Measurements from ENCODE around the gene TNKS1BP1. TPM values are rescaled to one million over a fixed set of nuclear protein-coding genes. Genes with fewer than 3 reads are reported as not detected.

Gene TNKS1BP1
- total RNA-seq, 2 experiments from 2014 or later, result 12.9 to 13.2 TPM

DNA sequence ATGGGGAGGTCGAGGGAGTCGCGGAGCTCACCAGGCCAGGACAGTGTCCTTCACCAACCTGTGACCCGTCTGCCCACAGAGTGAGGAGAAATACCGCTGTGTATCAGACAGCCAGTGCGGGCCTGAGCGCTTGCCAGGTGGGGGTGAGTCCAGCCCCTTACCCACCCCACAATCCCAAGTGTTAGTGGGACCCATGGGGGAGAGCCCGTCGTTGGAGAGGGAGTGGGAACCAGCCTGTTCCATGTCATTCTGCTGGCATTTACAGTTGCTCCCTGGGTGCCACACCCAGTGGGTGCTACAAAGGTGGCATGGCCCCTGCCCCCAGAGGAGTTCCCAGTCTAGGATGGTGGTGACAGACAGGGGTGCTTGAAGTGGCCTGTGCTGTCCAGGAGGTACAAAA is 22.6 kb upstream of the TNKS1BP1 start:
- Histone ChIP-seq H3K4me3 (ENCODE audit: low read length) (no peak overlapping the region), H3K4me1 (ENCODE audit: insufficient read depth, low read length) (peaks cover 12% of the 10 kb centered on the region), H3K27me3 (ENCODE audit: control insufficient read depth in 1 of 2, insufficient read depth in 2 of 2, low read length in 2 of 2) (peaks cover 0 to 3% of the 10 kb centered on the region in 2 experiments), H3K9me3 (ENCODE audit: control insufficient read depth in 1 of 2, insufficient read depth in 1 of 2, low read length in 2 of 2) (no peaks in the 10 kb centered on the region), H3K27ac (ENCODE audit: low read depth in 1 of 2, low read length in 2 of 2) (no peak overlapping the region), H3K36me3 (ENCODE audit: insufficient read depth, low read length) (no peaks in the 10 kb centered on the region)
- ChIA-PET CTCF (no interaction called here), POLR2A (no interaction called here)
- DNase-seq (no peak), ATAC-seq (ENCODE audit: poor library complexity) (no peak)
- TF ChIP-seq, protein P1, sequence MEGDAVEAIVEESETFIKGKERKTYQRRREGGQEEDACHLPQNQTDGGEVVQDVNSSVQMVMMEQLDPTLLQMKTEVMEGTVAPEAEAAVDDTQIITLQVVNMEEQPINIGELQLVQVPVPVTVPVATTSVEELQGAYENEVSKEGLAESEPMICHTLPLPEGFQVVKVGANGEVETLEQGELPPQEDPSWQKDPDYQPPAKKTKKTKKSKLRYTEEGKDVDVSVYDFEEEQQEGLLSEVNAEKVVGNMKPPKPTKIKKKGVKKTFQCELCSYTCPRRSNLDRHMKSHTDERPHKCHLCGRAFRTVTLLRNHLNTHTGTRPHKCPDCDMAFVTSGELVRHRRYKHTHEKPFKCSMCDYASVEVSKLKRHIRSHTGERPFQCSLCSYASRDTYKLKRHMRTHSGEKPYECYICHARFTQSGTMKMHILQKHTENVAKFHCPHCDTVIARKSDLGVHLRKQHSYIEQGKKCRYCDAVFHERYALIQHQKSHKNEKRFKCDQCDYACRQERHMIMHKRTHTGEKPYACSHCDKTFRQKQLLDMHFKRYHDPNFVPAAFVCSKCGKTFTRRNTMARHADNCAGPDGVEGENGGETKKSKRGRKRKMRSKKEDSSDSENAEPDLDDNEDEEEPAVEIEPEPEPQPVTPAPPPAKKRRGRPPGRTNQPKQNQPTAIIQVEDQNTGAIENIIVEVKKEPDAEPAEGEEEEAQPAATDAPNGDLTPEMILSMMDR (IDR thresholded peaks at IDR 0.05), result no peak
- Mint-ChIP-seq H3K4me1 (ENCODE audit: low read depth) (peaks cover 4% of the 10 kb centered on the region), H3K27ac (no peak overlapping the region), H3K9me3 (no peaks in the 10 kb centered on the region), H3K4me3 (no peak overlapping the region), H3K36me3 (ENCODE audit: low read depth) (no peaks in the 10 kb centered on the region), H3K27me3 (peaks cover 5% of the 10 kb centered on the region)
- intact Hi-C loops (cut with DNase I, micrococcal nuclease), result loop anchor here (2.0 to 10.0 kb wide), 5 partner anchors 80 to 1440 kb away; partner anchors contain the start of gene SLC43A3 (in 1 of the 2)

DNA sequence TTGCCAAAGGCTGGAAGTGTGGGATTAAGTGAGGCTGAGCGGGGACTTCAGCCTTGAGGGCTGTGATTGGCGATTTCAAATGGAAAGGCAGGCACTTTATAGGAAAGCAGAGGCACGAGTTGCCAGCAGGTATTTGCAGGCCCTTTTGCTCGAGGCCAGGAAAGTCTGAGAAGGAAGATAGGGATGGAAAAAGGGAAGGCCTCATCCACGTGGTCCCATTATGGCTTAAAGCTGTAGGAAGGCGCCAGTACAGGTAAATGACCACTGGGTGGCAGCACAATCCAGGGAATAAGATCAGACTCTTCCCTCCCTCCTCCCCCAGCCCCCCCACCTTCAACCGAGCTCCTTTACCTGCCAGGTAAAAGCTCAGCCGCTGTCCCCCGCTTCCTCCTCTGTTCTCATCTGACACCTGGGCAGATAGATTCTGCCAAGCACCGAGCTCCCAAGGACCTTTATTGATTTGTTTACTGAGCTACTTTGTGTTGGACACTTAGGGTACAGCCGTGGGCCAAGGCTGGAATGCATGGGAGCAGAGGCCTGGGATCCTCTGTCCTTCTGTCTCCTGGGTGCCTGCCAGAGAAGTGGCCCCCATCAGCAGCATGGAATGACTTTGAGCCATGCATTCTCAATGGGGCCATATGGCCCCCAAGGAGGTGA is 20.9 kb upstream of the TNKS1BP1 start:
- Mint-ChIP-seq H3K36me3 (ENCODE audit: low read depth) (no peaks in the 10 kb centered on the region), H3K27me3 (no peaks in the 10 kb centered on the region), H3K9me3 (no peaks in the 10 kb centered on the region), H3K4me3 (no peak overlapping the region), H3K4me1 (ENCODE audit: low read depth) (peaks cover 4% of the 10 kb centered on the region), H3K27ac (no peak overlapping the region)
- peak; percentile 52 to 87 (median 64) for DNase-seq
- Histone ChIP-seq H3K4me1 (ENCODE audit: insufficient read depth, low read length) (peaks cover 12% of the 10 kb centered on the region), H3K27me3 (ENCODE audit: control insufficient read depth in 1 of 2, insufficient read depth in 2 of 2, low read length in 2 of 2) (peaks cover 0 to 3% of the 10 kb centered on the region in 2 experiments), H3K4me3 (ENCODE audit: low read length) (no peak overlapping the region), H3K9me3 (ENCODE audit: control insufficient read depth in 1 of 2, insufficient read depth in 1 of 2, low read length in 2 of 2) (no peaks in the 10 kb centered on the region), H3K36me3 (ENCODE audit: insufficient read depth, low read length) (no peaks in the 10 kb centered on the region), H3K27ac (ENCODE audit: low read depth in 1 of 2, low read length in 2 of 2) (no peak overlapping the region)
- ATAC-seq (ENCODE audit: poor library complexity), result peak; percentile 93
- intact Hi-C loops (cut with DNase I, micrococcal nuclease), result loop anchor here (1.0 to 10.0 kb wide), 8 partner anchors 82 to 1442 kb away; partner anchors contain the start of gene SLC43A3 (in 1 of the 2)
- ChIA-PET POLR2A (interaction anchor here (1.0 to 1.1 kb wide), 2 partner anchors 21 to 112 kb away, joined by 3 to 7 read pairs; partner anchors contain the start of gene TNKS1BP1), CTCF (interaction anchor here (0.6 to 1.2 kb wide), 8 partner anchors 25 to 298 kb away, joined by 3 to 6 read pairs (median 4); no protein-coding TSS in a partner anchor)
- TF ChIP-seq, protein P1 (IDR thresholded peaks at IDR 0.05), result peak; percentile 73

DNA sequence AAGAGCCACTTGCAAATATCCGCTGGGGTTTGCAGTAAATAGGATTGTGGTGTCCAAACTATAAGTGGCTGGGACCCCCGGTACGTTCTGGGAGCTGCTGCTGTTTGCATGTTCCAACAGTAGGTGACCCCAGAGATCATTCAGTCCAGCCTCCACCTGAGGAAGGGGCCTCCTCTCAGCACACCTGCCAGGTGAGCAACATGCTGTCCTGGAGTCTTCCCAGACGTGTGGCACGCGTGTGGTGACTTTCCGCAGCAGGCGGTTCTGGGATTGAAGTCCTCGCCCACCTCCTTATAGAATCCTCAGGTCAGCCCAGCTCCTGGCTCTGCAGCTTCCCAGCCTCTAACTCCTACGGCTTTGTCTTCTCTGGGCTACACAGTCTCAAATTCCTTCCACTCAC is 20.1 kb upstream of the TNKS1BP1 start:
- Mint-ChIP-seq H3K27ac (no peak overlapping the region), H3K4me1 (ENCODE audit: low read depth) (peaks cover under 1% of the 10 kb centered on the region), H3K9me3 (no peaks in the 10 kb centered on the region), H3K27me3 (no peaks in the 10 kb centered on the region), H3K36me3 (ENCODE audit: low read depth) (no peaks in the 10 kb centered on the region), H3K4me3 (no peak overlapping the region)
- no peak for DNase-seq
- ChIA-PET POLR2A (no interaction called here), CTCF (interaction anchor here (1.1 kb wide), 1 partner anchor 296 kb away, joined by 4 read pairs; no protein-coding TSS in a partner anchor)
- Histone ChIP-seq H3K4me1 (ENCODE audit: insufficient read depth, low read length) (peaks cover 8% of the 10 kb centered on the region), H3K27ac (ENCODE audit: low read depth in 1 of 2, low read length in 2 of 2) (no peak overlapping the region), H3K9me3 (ENCODE audit: control insufficient read depth in 1 of 2, insufficient read depth in 1 of 2, low read length in 2 of 2) (no peaks in the 10 kb centered on the region), H3K27me3 (ENCODE audit: control insufficient read depth in 1 of 2, insufficient read depth in 2 of 2, low read length in 2 of 2) (peaks cover 0 to under 1% of the 10 kb centered on the region in 2 experiments), H3K36me3 (ENCODE audit: insufficient read depth, low read length) (no peaks in the 10 kb centered on the region), H3K4me3 (ENCODE audit: low read length) (no peak overlapping the region)
- no peak for ATAC-seq (ENCODE audit: poor library complexity)
- TF ChIP-seq, protein P1 (IDR thresholded peaks at IDR 0.05), result no peak
- intact Hi-C loops (cut with DNase I, micrococcal nuclease), result loop anchor here (1.0 to 10.0 kb wide), 7 partner anchors 82 to 1442 kb away; partner anchors contain the start of gene SLC43A3 (in 1 of the 2)

Measured in CD4-positive, alpha-beta T cell (primary cell).